SJCRH30 (cell line): ENCODE measurements around the gene UBE2S. TPM values are rescaled to one million over a fixed set of nuclear protein-coding genes. Genes with fewer than 3 reads are reported as not detected.

Experiments used
- DNase-seq, 2 experiments: peaks; one replicate each; pipeline ENCODE4 v3.0.0-alpha.2; 2015 to 2020
- H3K27ac ChIP-seq: fragments of 250-450 bp; sonication (Bioruptor Pico); 2 replicates; pipeline ENCODE4 v1.5.1; 2020; ENCODE audit warnings: mild to moderate bottlenecking, moderate library complexity
- H3K27me3 ChIP-seq: fragments of 250-450 bp; sonication (Bioruptor Pico); 2 replicates; pipeline ENCODE4 v1.5.1; 2020; ENCODE audit warnings: mild to moderate bottlenecking, moderate library complexity
- H3K36me3 ChIP-seq: fragments of 250-450 bp; sonication (Bioruptor Pico); 2 replicates; pipeline ENCODE4 v1.5.1; 2020; ENCODE audit warnings: mild to moderate bottlenecking, moderate library complexity
- H3K4me1 ChIP-seq: fragments of 250-450 bp; sonication (Bioruptor Pico); 2 replicates; pipeline ENCODE4 v1.5.1; 2020; ENCODE audit warnings: mild to moderate bottlenecking, moderate library complexity
- H3K4me3 ChIP-seq: fragments of 250-450 bp; sonication (Bioruptor Pico); 2 replicates; pipeline ENCODE4 v1.5.1; 2020; ENCODE audit warnings: mild to moderate bottlenecking, moderate library complexity
- H3K9me3 ChIP-seq: fragments of 250-450 bp; sonication (Bioruptor Pico); replicated peaks from 2 replicates; pipeline ENCODE4 v1.5.1; 2020; ENCODE audit warnings: mild to moderate bottlenecking, moderate library complexity
- total RNA-seq: library from RNA; depleted of rRNA; stranded (reverse); fragments of >200 nt; shearing (Covaris generic); gene quantifications from 2 replicates; pipeline ENCODE4 v1.2.3, GENCODE V29; 2014

The UBE2S gene
- total RNA-seq, 1 experiment from 2014 or later = 509 TPM

GRCh38 chr19:55372316-55373081 lies 35.1 kb downstream of the UBE2S start:
- Histone ChIP-seq H3K4me1 (peaks cover 46% of the 10 kb centered on the region), H3K36me3 (no peaks in the 10 kb centered on the region), H3K4me3 (no peak overlapping the region), H3K9me3 (no peaks in the 10 kb centered on the region), H3K27ac (peak overlapping the region; percentile 41), H3K27me3 (no peaks in the 10 kb centered on the region)
- DNase-seq = peak; percentile 64 to 82

- H3K4me3 ChIP-seq = peak within 1 kb of the TSS; percentile 76
- peak within 1 kb of the TSS; percentile 46 for H3K27ac ChIP-seq
- no peaks in the 10 kb centered on the region for H3K36me3 ChIP-seq
- H3K9me3 ChIP-seq = no peaks in the 10 kb centered on the region
- H3K4me1 ChIP-seq = peaks cover 31% of the 10 kb centered on the region
- H3K27me3 ChIP-seq = no peaks in the 10 kb centered on the region
- peak; percentile 44 to 55 for DNase-seq
Observed at GRCh38 chr19:55370305-55370988, 37.1 kb downstream of the UBE2S start, which contains the start of gene IL11. Gene IL11 (minus strand): TSS chr19:55370463. CDS start chr19:55370310, 153 bp downstream.

- Histone ChIP-seq H3K4me1 (peaks cover 29% of the 10 kb centered on the region), H3K27ac (peak overlapping the region; percentile 29), H3K9me3 (no peaks in the 10 kb centered on the region), H3K27me3 (no peaks in the 10 kb centered on the region), H3K36me3 (no peaks in the 10 kb centered on the region), H3K4me3 (peak overlapping the region; percentile 76)
- DNase-seq = peak; percentile 87 to 89
Observed at GRCh38 chr19:55369653-55370304, 37.8 kb downstream of the UBE2S start.

- Histone ChIP-seq H3K27ac (peak overlapping the region; percentile 33), H3K4me1 (peaks cover 25% of the 10 kb centered on the region), H3K4me3 (peak overlapping the region; percentile 76), H3K36me3 (no peaks in the 10 kb centered on the region), H3K9me3 (no peaks in the 10 kb centered on the region), H3K27me3 (no peaks in the 10 kb centered on the region)
- DNase-seq = peak; percentile 65 to 67
Observed at GRCh38 chr19:55368701-55369563, 38.7 kb downstream of the UBE2S start.

GRCh38 chr19:55368106-55368505 lies 39.5 kb downstream of the UBE2S start:
- H3K36me3 ChIP-seq = no peaks in the 10 kb centered on the region
- no peaks in the 10 kb centered on the region for H3K9me3 ChIP-seq
- H3K4me1 ChIP-seq = peaks cover 21% of the 10 kb centered on the region
- no peaks in the 10 kb centered on the region for H3K27me3 ChIP-seq
- H3K4me3 ChIP-seq = peak overlapping the region; percentile 76
- no peak for DNase-seq
- no peak overlapping the region for H3K27ac ChIP-seq

GRCh38 chr19:55366790-55367189 lies 40.8 kb downstream of the UBE2S start:
- no peaks in the 10 kb centered on the region for H3K27me3 ChIP-seq
- no peak for DNase-seq

GRCh38 chr19:55365964-55366363 lies 41.6 kb downstream of the UBE2S start:
- Histone ChIP-seq H3K36me3 (no peaks in the 10 kb centered on the region), H3K9me3 (no peaks in the 10 kb centered on the region), H3K27ac (no peak overlapping the region), H3K4me3 (no peak overlapping the region), H3K27me3 (no peaks in the 10 kb centered on the region), H3K4me1 (peaks cover 9% of the 10 kb centered on the region)
- no peak for DNase-seq

More at GRCh38 chr19:55366790-55367189, 40.8 kb downstream of the UBE2S start:
- Histone ChIP-seq H3K4me3 (no peak overlapping the region), H3K4me1 (peaks cover 14% of the 10 kb centered on the region), H3K9me3 (no peaks in the 10 kb centered on the region), H3K27ac (no peak overlapping the region), H3K36me3 (no peaks in the 10 kb centered on the region)

- Histone ChIP-seq H3K27me3 (no peaks in the 10 kb centered on the region), H3K4me1 (peaks cover 5% of the 10 kb centered on the region), H3K9me3 (no peaks in the 10 kb centered on the region), H3K36me3 (no peaks in the 10 kb centered on the region), H3K4me3 (no peak overlapping the region), H3K27ac (no peak overlapping the region)
- no peak for DNase-seq
Observed at GRCh38 chr19:55365245-55365644, 42.3 kb downstream of the UBE2S start.

GRCh38 chr19:55362990-55363716 lies 44.4 kb downstream of the UBE2S start, which contains the start of gene GARIN5B:
Gene GARIN5B (minus strand): TSS chr19:55363260. CDS start chr19:55363066, 194 bp downstream.
- 0 out of 2 replicates have a peak, but pooled peaks cover 3% of the 10 kb centered on the region for H3K27me3 ChIP-seq
- H3K4me3 ChIP-seq = no peak within 1 kb of the TSS
- H3K4me1 ChIP-seq = peaks cover 5% of the 10 kb centered on the region; the same call in 1 of the 2 replicates
- H3K27ac ChIP-seq = no peak within 1 kb of the TSS
- no peaks in the 10 kb centered on the region for H3K36me3 ChIP-seq
- no peaks in the 10 kb centered on the region for H3K9me3 ChIP-seq
- no peak for DNase-seq

- H3K9me3 ChIP-seq = no peaks in the 10 kb centered on the region
- H3K27me3 ChIP-seq = 0 out of 2 replicates have a peak, but pooled peaks cover 3% of the 10 kb centered on the region
- H3K36me3 ChIP-seq = no peaks in the 10 kb centered on the region
- DNase-seq = no peak
- peaks cover 5% of the 10 kb centered on the region; the same call in 1 of the 2 replicates for H3K4me1 ChIP-seq
- no peak overlapping the region for H3K27ac ChIP-seq
- no peak overlapping the region for H3K4me3 ChIP-seq
Observed at GRCh38 chr19:55362174-55362989, 45.2 kb downstream of the UBE2S start.

- no peaks in the 10 kb centered on the region for H3K9me3 ChIP-seq
- H3K36me3 ChIP-seq = no peaks in the 10 kb centered on the region
- 0 out of 2 replicates have a peak, but pooled peaks cover 3% of the 10 kb centered on the region for H3K27me3 ChIP-seq
- no peak overlapping the region for H3K4me3 ChIP-seq
- peaks cover 5% of the 10 kb centered on the region; the same call in 1 of the 2 replicates for H3K4me1 ChIP-seq
- H3K27ac ChIP-seq = no peak overlapping the region
- DNase-seq = no peak
Observed at GRCh38 chr19:55360902-55361301, 46.7 kb downstream of the UBE2S start.

GRCh38 chr19:55358943-55359908 lies 48.4 kb downstream of the UBE2S start:
- Histone ChIP-seq H3K27me3 (peaks cover 3% of the 10 kb centered on the region; the same call in 1 of the 2 replicates), H3K4me3 (no peak overlapping the region), H3K9me3 (no peaks in the 10 kb centered on the region), H3K4me1 (peaks cover 12% of the 10 kb centered on the region; the same call in 1 of the 2 replicates), H3K27ac (no peak overlapping the region), H3K36me3 (no peaks in the 10 kb centered on the region)
- peak; percentile 46 to 54 for DNase-seq
